HEK293T (cell line): ENCODE measurements around the gene ITGA11.
"Not testable (repeated sequence)": the region's sequence is repeated elsewhere in the genome, so short reads cannot be mapped to it uniquely, and the experiment has no call there.

Experiments
- CTCF ChIA-PET: fragments of 350-600 bp; formaldehyde crosslinking; extraction: SDS; loops from one replicate; lab custom pipeline; 2021; ENCODE audit warnings: antibody characterized with exemption, inconsistent platforms; lab: Yijun Ruan, JAX
- POLR2A ChIA-PET: fragments of 350-600 bp; formaldehyde crosslinking; extraction: SDS; loops from one replicate; lab custom pipeline; 2020; ENCODE audit warnings: antibody characterized with exemption, inconsistent platforms; lab: Yijun Ruan, JAX
- DNase-seq: peaks from one replicate; pipeline ENCODE4 v3.0.0; 2012; ENCODE audit warnings: mixed read lengths; ENCODE audit errors: extremely low spot score
- ARNT ChIP-seq: fragments of 450-650 bp; IDR thresholded peaks from 2 replicates; pipeline ENCODE4 v1.6.1; 2017; ENCODE audit warnings: mild to moderate bottlenecking
- BHLHE40 ChIP-seq: fragments of 450-650 bp; IDR thresholded peaks from 2 replicates; pipeline ENCODE4 v1.6.1; 2016; ENCODE audit warnings: mild to moderate bottlenecking, moderate library complexity, borderline replicate concordance
- CTBP1 ChIP-seq: fragments of 450-650 bp; IDR thresholded peaks from 2 replicates; pipeline ENCODE4 v1.6.1; 2016; ENCODE audit warnings: borderline replicate concordance
- ELF4 ChIP-seq: fragments of 450-650 bp; IDR thresholded peaks from 2 replicates; pipeline ENCODE4 v1.6.1; 2017; ENCODE audit warnings: antibody characterized with exemption
- FOXA1 ChIP-seq: fragments of 450-650 bp; IDR thresholded peaks from 2 replicates; pipeline ENCODE4 v1.6.1; 2016; ENCODE audit warnings: mild to moderate bottlenecking
- FOXK2 ChIP-seq: fragments of 450-650 bp; IDR thresholded peaks from 2 replicates; pipeline ENCODE4 v1.6.1; 2016; ENCODE audit warnings: mild to moderate bottlenecking
- FOXM1 ChIP-seq: fragments of 450-650 bp; IDR thresholded peaks from 2 replicates; pipeline ENCODE4 v1.6.1; 2017; ENCODE audit warnings: mild to moderate bottlenecking, borderline replicate concordance
- HDGF ChIP-seq: fragments of 450-650 bp; IDR thresholded peaks from 2 replicates; pipeline ENCODE4 v1.6.1; 2017; ENCODE audit warnings: antibody characterized with exemption, borderline replicate concordance
- L3MBTL2 ChIP-seq: fragments of 450-650 bp; conservative IDR thresholded peaks from 2 replicates; pipeline ENCODE4 v1.6.1; 2016; ENCODE audit warnings: mild to moderate bottlenecking
- LEF1 ChIP-seq: fragments of 450-650 bp; IDR thresholded peaks from 2 replicates; pipeline ENCODE4 v1.6.1; 2017; ENCODE audit warnings: mild to moderate bottlenecking, borderline replicate concordance
- NFRKB ChIP-seq: fragments of 450-650 bp; IDR thresholded peaks from 2 replicates; pipeline ENCODE4 v1.6.1; 2016; ENCODE audit warnings: mild to moderate bottlenecking, moderate library complexity
- PKNOX1 ChIP-seq: fragments of 450-650 bp; IDR thresholded peaks from 2 replicates; pipeline ENCODE4 v1.6.1; 2016
- SP1 ChIP-seq: fragments of 450-650 bp; IDR thresholded peaks from 2 replicates; pipeline ENCODE4 v1.6.1; 2017
- SUZ12 ChIP-seq: fragments of 450-650 bp; IDR thresholded peaks from 2 replicates; pipeline ENCODE4 v1.6.1; 2016; ENCODE audit warnings: mild to moderate bottlenecking
- TARDBP ChIP-seq: fragments of 450-650 bp; IDR thresholded peaks from 2 replicates; pipeline ENCODE4 v1.6.1; 2016
- ZNF384 ChIP-seq: fragments of 450-650 bp; IDR thresholded peaks from 2 replicates; pipeline ENCODE4 v1.6.1; 2016

The ITGA11 gene

DNA sequence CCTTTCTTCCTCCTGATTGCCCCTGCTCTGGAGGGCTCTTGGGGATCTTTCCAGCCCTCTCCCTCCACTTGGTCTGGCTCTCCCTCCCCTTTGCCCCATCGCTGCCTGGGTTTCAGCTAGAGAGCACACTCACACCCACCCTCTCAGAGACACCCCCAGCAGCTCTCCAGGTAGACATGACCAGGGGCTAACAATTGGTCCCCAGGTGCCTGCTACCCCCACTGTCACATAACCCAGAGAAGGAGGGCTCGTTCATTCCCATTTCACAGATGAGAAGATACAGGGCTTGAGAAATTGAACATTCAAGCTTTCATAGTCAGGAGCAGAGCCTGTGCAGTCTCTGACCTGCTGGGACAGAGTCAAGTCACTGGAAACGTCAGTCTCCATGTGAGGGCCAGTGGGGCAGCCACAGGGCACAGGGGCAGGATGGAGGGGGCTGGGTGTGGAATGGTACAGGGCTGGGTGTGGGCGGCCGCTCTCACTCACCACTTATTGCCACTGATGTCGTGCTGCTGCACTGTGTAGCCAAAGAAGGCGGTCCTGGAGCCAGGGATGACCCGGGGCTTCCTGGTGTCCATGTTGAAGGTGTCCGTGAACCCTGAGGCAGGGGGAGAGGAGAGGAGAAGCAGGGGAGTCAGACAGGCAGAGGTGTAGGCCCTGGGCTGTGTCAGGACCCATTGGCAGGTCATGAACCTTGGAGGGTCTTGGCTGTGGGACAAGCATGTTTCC lies 29.4 kb downstream of the ITGA11 start:
- TF ChIP-seq ZNF384 = no peak
- no peak for TF ChIP-seq PKNOX1
- no peak for TF ChIP-seq FOXK2
- no peak for TF ChIP-seq BHLHE40
- TF ChIP-seq L3MBTL2 = no peak
- TF ChIP-seq HDGF = no peak
- TF ChIP-seq SUZ12 = no peak
- TF ChIP-seq SP1 = no peak
- TF ChIP-seq LEF1 = no peak
- POLR2A ChIA-PET = no interaction called here
- DNase-seq = no peak
- CTCF ChIA-PET = no interaction called here

DNA sequence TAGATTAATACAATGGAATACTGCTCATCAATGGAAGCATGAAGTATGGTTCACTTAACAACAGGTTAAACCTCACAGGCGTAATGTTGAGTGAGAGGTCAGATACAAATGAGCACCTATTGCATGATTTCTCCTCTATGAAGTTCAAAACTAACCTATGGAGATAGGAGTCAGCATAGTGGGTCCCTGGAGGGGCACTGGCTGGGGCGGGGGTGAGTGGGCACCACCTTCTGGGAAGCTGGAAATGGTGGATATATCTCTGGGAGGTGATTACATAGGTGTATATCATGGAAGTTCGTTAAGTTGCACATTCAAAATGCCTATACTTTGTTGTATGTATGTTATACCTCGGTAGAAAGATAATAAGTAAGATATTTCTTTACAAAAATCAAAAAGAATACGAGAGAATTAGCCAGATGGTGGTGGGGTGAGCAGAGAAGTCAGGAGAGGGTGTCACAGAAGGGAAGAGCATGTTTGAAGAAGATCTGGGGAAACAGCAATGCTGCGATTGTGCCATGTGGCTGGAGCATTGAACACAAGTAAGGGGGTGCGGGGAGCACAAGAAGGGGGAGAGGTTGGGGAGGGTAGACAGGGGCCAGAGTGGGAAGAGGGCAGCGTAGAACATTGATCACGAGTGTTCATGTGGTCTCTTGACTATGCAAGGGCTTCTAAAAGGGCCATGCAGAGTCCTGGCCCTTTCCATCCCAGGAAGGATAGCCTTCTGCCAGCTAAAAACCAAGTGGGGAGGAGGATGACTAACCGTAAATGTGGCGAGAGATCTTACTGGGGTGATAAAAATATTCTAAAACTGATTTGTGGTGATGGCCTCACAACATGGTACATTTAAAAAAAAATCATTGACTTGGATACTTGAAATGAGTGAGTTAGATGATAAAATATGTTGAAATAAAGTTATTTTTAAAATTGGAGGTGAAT lies 30.2 kb downstream of the ITGA11 start:
- no peak for DNase-seq
- ChIA-PET POLR2A (interaction anchor here (0.6 kb wide), 1 partner anchor 124 kb away, joined by 3 read pairs; no protein-coding TSS in a partner anchor), CTCF (no interaction called here)
- TF ChIP-seq BHLHE40 (no peak), HDGF (no peak), FOXM1 (no peak), ARNT (no peak), ZNF384 (no peak), LEF1 (no peak), FOXA1 (no peak), NFRKB (no peak), SUZ12 (no peak), TARDBP (no peak), CTBP1 (no peak), L3MBTL2 (no peak), FOXK2 (no peak), PKNOX1 (no peak), ELF4 (no peak), SP1 (no peak)

- TF ChIP-seq LEF1 (no peak), HDGF (no peak), ZNF384 (no peak), PKNOX1 (no peak), FOXM1 (no peak), NFRKB (no peak), FOXA1 (no peak), L3MBTL2 (no peak), SUZ12 (no peak), TARDBP (no peak), ELF4 (no peak)
- DNase-seq = no peak
- ChIA-PET POLR2A (no interaction called here), CTCF (interaction anchor here (0.7 kb wide), 1 partner anchor 153 kb away, joined by 3 read pairs; no protein-coding TSS in a partner anchor)
Observed at GRCh38 chr15:68400066-68400456, 31.9 kb downstream of the ITGA11 start.

- TF ChIP-seq CTBP1 = no peak
- TF ChIP-seq FOXA1 = no peak
- no peak for TF ChIP-seq TARDBP
- TF ChIP-seq PKNOX1 = no peak
- TF ChIP-seq ELF4 = no peak
- TF ChIP-seq BHLHE40 = no peak
- TF ChIP-seq L3MBTL2 = no peak
- no peak for TF ChIP-seq ZNF384
- no peak for TF ChIP-seq FOXK2
- TF ChIP-seq ARNT = no peak
- TF ChIP-seq FOXM1 = no peak
- TF ChIP-seq NFRKB = no peak
- POLR2A ChIA-PET = no interaction called here
- DNase-seq = no peak
- CTCF ChIA-PET = interaction anchor here (0.7 kb wide), 1 partner anchor 153 kb away, joined by 3 read pairs; no protein-coding TSS in a partner anchor
Observed at GRCh38 chr15:68399096-68400065, 32.6 kb downstream of the ITGA11 start.

GRCh38 chr15:68397999-68398398 lies 34.0 kb downstream of the ITGA11 start:
- CTCF ChIA-PET, POLR2A ChIA-PET, DNase-seq: not testable (repeated sequence)
